ENCODE measurements around the gene QPCT. TPM values are rescaled to one million over a fixed set of nuclear protein-coding genes. Genes with fewer than 3 reads are reported as not detected.

The QPCT gene
- total RNA-seq, 1 experiment from 2014 or later, result not detected

GRCh38 chr2:37361994-37362698 lies 17.7 kb downstream of the QPCT start:
- H3K9me3 Mint-ChIP-seq, result no peaks in the 10 kb centered on the region
- no peak overlapping the region for H3K9ac ChIP-seq (ENCODE audit: extremely low read depth, insufficient read length, low read length)
- H3K79me1 ChIP-seq (ENCODE audit: insufficient read depth, low read depth, low read length, poor library complexity, severe bottlenecking), result no peaks in the 10 kb centered on the region
- no peaks in the 10 kb centered on the region for H3K79me2 ChIP-seq (ENCODE audit: insufficient read depth, low read length)
- no peaks in the 10 kb centered on the region for H3K27me3 ChIP-seq (ENCODE audit: insufficient read depth, low read length)
- no peak overlapping the region for H2BK20ac ChIP-seq (ENCODE audit: low read depth, low read length, poor library complexity, severe bottlenecking)
- WGBS (ENCODE audit: extremely low coverage, insufficient read length, low lambda C conversion rate), result no CpG with 5 or more reads among the region's 9 CpGs
- H2AK5ac ChIP-seq (ENCODE audit: insufficient read length, low read length), result no peak overlapping the region
- H3K4ac ChIP-seq (ENCODE audit: low read depth, low read length), result no peak overlapping the region
- no peaks in the 10 kb centered on the region; a peak in 1 of 4 replicates for H3K4me1 Mint-ChIP-seq
- no peak overlapping the region for H2BK120ac ChIP-seq (ENCODE audit: low read depth, low read length, poor library complexity, severe bottlenecking)
- no peak overlapping the region for H2BK5ac ChIP-seq (ENCODE audit: insufficient read length, low read length)
- H3K27ac Mint-ChIP-seq, result no peak overlapping the region
- no peak overlapping the region for H4K8ac ChIP-seq (replicated peaks; ENCODE audit: insufficient read length, low read depth, low read length)
- no peaks in the 10 kb centered on the region for H3K36me3 Mint-ChIP-seq (ENCODE audit: insufficient read depth in 1 of 3, low read depth in 3 of 3)
- DNase-seq, result no peak
- H2BK12ac ChIP-seq (ENCODE audit: insufficient read length, low read depth, low read length), result no peak overlapping the region
- no peak overlapping the region for H3K14ac ChIP-seq (ENCODE audit: insufficient read depth, low read length)
- H4K91ac ChIP-seq (ENCODE audit: insufficient read length, low read depth, low read length), result no peak overlapping the region
- H3K27me3 Mint-ChIP-seq (ENCODE audit: low read depth), result no peaks in the 10 kb centered on the region
- H3K4me2 ChIP-seq (ENCODE audit: insufficient read depth, insufficient read length, low read length), result no peak overlapping the region
- H3K27ac ChIP-seq (ENCODE audit: insufficient read length, low read depth, low read length), result no peak overlapping the region
- H4K5ac ChIP-seq (ENCODE audit: insufficient read length, low read depth, low read length), result no peak overlapping the region
- no peak overlapping the region for H3T11ph ChIP-seq (ENCODE audit: low read length)
- H3K4me1 ChIP-seq (ENCODE audit: insufficient read depth, low read length), result no peaks in the 10 kb centered on the region
- no peak overlapping the region for H3K4me3 Mint-ChIP-seq
- no peaks in the 10 kb centered on the region for H4K20me1 ChIP-seq (ENCODE audit: control insufficient read depth, insufficient read depth, insufficient read length)
- no peaks in the 10 kb centered on the region for H3K9me3 ChIP-seq (ENCODE audit: control insufficient read depth, low read depth, low read length)
- no peak overlapping the region for H2BK15ac ChIP-seq (ENCODE audit: low read depth, low read length)
- no peak for TF ChIP-seq CTCF (conservative IDR thresholded peaks at IDR 0.05)
- H3K56ac ChIP-seq (ENCODE audit: insufficient read length, low read depth, low read length), result no peak overlapping the region
- no peak overlapping the region for H3K23ac ChIP-seq (ENCODE audit: insufficient read length, low read depth, low read length)
- no peaks in the 10 kb centered on the region for H3K23me2 ChIP-seq (ENCODE audit: insufficient read length, low read depth, low read length, poor library complexity, severe bottlenecking)
- H2AFZ ChIP-seq (ENCODE audit: low read length), result no peak overlapping the region
- H3K18ac ChIP-seq (ENCODE audit: insufficient read length, low read depth, low read length), result no peak overlapping the region

All from H9 (cell line).